Measurements from ENCODE around the gene KIAA0930.

DNA sequence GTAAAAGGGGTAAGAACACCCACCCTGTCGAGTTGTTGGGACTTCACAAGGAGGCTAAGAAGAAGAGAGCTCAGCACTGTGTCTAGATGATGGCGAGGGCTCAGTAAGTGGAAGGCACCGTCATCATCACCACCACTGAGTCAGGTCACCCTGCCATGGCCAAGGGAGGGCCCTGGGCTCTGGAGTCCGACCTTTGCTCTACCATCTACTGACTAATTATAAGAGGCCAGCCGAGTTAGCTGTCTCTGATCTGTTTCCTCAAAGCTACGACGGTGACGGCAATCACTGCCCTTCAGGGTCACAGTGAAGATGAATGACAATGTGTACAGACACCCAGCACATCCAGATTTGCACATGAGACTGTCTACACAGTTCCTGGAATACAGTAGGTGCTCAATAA lies 29.3 kb downstream of the KIAA0930 start:
- TF ChIP-seq EZH2 (IDR thresholded peaks at IDR 0.05; ENCODE audit: insufficient read depth, low read length): no peak
- TF ChIP-seq, protein P1, sequence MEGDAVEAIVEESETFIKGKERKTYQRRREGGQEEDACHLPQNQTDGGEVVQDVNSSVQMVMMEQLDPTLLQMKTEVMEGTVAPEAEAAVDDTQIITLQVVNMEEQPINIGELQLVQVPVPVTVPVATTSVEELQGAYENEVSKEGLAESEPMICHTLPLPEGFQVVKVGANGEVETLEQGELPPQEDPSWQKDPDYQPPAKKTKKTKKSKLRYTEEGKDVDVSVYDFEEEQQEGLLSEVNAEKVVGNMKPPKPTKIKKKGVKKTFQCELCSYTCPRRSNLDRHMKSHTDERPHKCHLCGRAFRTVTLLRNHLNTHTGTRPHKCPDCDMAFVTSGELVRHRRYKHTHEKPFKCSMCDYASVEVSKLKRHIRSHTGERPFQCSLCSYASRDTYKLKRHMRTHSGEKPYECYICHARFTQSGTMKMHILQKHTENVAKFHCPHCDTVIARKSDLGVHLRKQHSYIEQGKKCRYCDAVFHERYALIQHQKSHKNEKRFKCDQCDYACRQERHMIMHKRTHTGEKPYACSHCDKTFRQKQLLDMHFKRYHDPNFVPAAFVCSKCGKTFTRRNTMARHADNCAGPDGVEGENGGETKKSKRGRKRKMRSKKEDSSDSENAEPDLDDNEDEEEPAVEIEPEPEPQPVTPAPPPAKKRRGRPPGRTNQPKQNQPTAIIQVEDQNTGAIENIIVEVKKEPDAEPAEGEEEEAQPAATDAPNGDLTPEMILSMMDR (IDR thresholded peaks at IDR 0.05; ENCODE audit: insufficient read depth, low read depth, low read length): no peak

Measured in astrocyte (in vitro differentiated cells and primary cell).